H1 (cell line): ENCODE measurements around the gene HOXC13.

Experiments used
- GABPA ChIP-seq: IDR thresholded peaks from 2 replicates; pipeline ENCODE4 v1.6.1; 2011; ENCODE audit warnings: mild to moderate bottlenecking, low read length, moderate library complexity, borderline replicate concordance; ENCODE audit not compliant: insufficient read depth
- RAD21 ChIP-seq, 2 experiments: IDR thresholded peaks in 1 of 2; conservative IDR thresholded peaks in 1 of 2; 2 replicates each; pipeline ENCODE4 v1.6.1; 2011; ENCODE audit warnings: low read depth in 2 of 2, low read length in 2 of 2, improper control_type of control experiment in 1 of 2, inconsistent platforms in 1 of 2, mild to moderate bottlenecking in 1 of 2, moderate library complexity in 1 of 2
- SIN3A ChIP-seq, 2 experiments: IDR thresholded peaks in 1 of 2; conservative IDR thresholded peaks in 1 of 2; 2 replicates each; pipeline ENCODE4 v1.6.1; 2011 to 2012; ENCODE audit warnings: low read length in 2 of 2, improper control_type of control experiment in 1 of 2, low read depth in 1 of 2, mild to moderate bottlenecking in 1 of 2
- TCF12 ChIP-seq: IDR thresholded peaks from 2 replicates; pipeline ENCODE4 v1.6.1; 2011; ENCODE audit warnings: low read depth, mild to moderate bottlenecking, low read length
- TF ChIP-seq, protein P1 (sequence below), 3 experiments: IDR thresholded peaks; 1 replicate in 2 of 3; 2 replicates in 1 of 3; pipeline versions ENCODE4 v1.5.1 to v1.6.1; 2011; ENCODE audit warnings: low read length in 3 of 3, mild to moderate bottlenecking in 3 of 3, inconsistent platforms in 2 of 3, low read depth in 1 of 3, moderate library complexity in 1 of 3; ENCODE audit not compliant: insufficient read depth in 1 of 3; ENCODE audit errors: control extremely low read depth in 1 of 3
- TF ChIP-seq, protein P2 (sequence below): IDR thresholded peaks from 2 replicates; pipeline ENCODE4 v1.6.1; 2011; ENCODE audit warnings: low read depth, mild to moderate bottlenecking, low read length; ENCODE audit not compliant: insufficient read depth

DNA sequence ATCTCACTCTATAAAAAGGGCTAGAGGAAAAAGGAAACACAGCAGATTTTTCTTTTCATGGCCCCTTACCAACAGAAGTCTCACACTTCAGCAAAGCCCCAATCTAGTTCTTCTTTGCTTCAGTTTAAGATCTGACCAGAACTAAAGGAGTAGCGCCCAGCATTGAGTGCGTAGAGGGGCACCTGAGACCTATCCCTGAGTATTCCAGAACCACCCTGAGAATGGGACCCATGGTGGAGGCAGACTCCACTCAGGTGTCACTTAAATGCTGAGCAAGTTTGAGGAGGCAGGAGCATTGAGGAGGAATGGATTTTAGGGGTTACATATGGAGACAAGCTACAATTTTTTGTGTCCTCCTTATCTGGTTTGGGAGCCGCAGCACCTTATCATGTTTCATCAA is 32.5 kb downstream of the HOXC13 start:
- TF ChIP-seq GABPA (no peak), RAD21 (IDR thresholded peaks at IDR 0.05 in 1 of 2, conservative IDR thresholded peaks at IDR 0.05 in 1 of 2; ENCODE audit: low read depth in 2 of 2, low read length in 2 of 2) (no peak), TCF12 (no peak), SIN3A (conservative IDR thresholded peaks at IDR 0.05 in 1 of 2, IDR thresholded peaks at IDR 0.05 in 1 of 2; ENCODE audit: low read depth in 1 of 2, low read length in 2 of 2) (no peak)
- TF ChIP-seq, protein P1, sequence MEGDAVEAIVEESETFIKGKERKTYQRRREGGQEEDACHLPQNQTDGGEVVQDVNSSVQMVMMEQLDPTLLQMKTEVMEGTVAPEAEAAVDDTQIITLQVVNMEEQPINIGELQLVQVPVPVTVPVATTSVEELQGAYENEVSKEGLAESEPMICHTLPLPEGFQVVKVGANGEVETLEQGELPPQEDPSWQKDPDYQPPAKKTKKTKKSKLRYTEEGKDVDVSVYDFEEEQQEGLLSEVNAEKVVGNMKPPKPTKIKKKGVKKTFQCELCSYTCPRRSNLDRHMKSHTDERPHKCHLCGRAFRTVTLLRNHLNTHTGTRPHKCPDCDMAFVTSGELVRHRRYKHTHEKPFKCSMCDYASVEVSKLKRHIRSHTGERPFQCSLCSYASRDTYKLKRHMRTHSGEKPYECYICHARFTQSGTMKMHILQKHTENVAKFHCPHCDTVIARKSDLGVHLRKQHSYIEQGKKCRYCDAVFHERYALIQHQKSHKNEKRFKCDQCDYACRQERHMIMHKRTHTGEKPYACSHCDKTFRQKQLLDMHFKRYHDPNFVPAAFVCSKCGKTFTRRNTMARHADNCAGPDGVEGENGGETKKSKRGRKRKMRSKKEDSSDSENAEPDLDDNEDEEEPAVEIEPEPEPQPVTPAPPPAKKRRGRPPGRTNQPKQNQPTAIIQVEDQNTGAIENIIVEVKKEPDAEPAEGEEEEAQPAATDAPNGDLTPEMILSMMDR (IDR thresholded peaks at IDR 0.05; ENCODE audit: control extremely low read depth in 1 of 3, insufficient read depth in 1 of 3, low read depth in 1 of 3, low read length in 3 of 3), result no peak
- TF ChIP-seq, protein P2, sequence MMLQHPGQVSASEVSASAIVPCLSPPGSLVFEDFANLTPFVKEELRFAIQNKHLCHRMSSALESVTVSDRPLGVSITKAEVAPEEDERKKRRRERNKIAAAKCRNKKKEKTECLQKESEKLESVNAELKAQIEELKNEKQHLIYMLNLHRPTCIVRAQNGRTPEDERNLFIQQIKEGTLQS, result no peak
